ENCODE results near the gene TMA7B.

Gene TMA7B

DNA sequence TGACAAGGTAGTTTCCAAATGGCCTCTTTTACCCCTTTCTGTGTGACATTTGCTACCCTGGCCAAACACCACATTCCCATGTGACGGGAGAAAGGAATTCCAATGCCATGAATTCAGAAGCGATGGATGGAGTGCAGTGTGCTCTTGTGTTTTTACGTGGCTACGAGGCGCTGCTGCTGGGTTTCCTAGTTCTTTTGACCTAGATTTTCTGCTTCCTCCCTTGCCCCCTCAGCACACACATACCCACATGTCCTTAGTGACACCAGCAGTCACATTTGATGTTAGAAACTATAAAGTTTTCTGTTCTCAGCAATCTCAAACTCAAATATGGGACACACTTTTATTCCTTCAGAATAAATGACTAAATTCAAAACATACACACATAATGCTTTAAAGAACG lies 7.8 kb upstream of the TMA7B start:
- no peak for DNase-seq (ENCODE audit: low spot score)

DNA sequence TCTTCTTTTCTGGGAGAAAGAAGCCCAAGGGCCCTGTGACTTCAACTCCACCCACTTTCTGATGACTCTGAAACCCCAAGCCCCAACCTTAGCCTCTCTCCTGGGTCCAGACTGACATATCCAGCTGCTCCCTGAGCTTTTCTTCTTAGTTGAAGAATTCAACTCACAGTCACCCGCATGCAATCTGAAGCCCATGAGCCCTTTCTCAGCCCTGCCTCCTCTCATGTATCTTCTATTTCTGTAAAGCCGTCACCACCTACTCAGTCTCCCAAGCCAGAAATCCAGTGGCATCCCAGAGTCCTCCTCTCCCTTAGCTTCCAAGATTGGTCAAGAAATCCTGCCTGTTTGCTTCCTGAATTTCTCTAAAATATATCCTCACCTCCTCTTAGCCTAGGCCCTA lies 7.1 kb upstream of the TMA7B start:
- no peak for DNase-seq (ENCODE audit: low spot score)

DNA sequence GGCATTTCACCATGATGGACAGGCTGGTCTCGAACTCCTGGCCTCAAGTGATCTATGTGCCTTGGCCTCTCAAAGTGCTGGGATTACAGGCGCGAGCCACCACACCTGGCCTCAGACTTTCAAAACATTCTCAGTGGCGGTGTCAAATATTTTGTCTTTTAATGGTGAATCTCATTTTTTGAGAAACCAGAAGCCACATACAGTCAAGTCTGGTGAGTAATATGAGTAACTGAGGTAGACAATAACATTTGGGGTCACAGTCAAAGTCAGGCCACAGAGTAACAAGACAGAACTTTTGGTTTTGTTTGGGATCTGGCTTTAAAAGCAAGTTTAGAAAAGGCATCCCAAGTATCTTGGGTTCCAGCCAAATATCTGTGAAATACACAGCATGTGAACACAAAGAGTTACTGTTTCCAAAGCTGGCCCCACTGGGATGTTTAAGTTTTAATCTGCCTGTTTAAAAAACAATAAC lies 5.6 kb upstream of the TMA7B start:
- DNase-seq (ENCODE audit: low spot score) = no peak

DNA sequence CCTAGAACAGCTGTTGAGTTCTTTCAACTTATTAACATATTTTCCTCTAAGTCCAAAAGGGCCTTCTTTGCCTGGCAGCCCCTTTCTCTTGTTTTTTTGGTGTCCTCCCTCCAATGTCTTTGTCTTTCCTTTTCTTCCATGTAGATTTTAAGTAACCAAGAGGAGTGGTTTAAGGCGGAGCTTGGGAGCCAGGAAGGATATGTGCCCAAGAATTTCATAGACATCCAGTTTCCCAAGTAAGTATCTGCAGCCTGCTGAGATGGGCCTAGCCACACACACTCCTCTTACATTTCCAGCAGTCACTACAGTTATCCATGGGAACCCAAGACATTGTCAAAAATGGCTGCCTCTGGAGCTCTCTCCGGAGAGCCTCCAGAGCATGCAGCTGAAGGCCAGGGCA lies 4.5 kb upstream of the TMA7B start:
- no peak for DNase-seq (ENCODE audit: low spot score)

DNA sequence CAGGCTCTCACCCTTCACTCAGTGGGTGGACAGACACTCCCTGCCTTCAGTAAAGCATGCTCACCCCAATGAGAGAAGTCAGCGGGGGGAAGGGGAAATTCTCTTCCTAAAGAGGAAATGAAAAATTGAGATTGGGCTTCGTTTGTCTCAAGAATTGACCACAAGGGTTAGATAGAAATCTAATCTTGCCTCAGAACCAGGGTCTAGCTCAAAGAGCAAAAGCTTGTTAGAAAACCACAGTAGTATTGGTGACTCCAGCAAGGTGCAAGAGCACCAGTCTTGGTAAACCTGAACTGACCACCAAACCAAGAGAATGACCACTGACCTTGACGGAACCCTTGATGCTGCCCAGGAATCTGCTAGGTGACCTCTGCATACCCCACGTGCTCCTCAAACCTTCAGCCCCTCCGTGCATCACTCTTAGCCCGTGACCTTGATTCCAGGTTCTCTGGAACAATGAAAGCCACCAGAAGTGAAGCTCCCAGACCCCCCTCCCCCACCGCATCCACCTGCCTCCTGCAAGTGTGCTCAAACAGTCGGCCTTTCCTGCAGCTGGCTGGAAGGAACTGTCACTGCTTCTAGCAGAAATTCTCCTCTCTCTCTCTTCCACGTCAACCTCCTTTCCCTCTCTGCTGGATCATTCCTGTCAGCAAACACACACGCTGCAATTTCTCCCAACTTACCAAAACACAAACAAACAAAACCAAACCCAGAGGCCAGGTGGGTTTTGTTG lies 3.1 kb upstream of the TMA7B start:
- no peak for DNase-seq (ENCODE audit: low spot score)

DNA sequence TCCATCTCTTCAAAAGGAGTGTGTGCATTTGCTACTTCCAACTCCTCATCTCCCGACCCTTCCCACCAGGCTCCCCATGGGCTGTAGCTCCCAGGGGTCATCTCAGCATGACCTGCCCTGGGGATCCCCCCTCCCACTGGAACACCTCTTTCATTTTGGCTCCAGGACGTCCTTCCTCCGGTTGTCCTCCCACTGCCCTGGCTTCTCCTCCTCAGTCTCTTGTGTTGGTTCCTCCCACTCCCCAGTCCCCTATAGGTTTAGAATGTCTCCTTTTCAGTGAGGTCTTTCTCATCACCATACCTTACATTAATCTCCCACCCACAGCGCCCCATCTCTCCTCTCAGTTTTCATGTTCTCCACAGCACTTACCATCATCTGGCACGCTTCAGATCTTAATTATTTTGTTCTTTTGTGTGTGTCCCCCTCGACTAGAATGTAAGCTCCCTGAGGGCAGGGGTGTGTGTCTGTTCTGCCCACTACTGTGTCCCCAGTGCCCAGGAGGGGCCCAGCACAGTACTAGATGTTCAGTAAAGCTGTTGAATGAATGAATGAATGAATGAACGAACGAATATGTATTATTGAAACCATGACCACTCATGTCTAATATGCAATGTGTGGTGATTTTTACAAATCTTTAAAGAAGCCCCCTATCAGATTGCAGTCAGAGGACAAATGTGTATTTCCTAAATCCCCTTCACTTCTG lies 2.0 kb upstream of the TMA7B start:
- no peak for DNase-seq (ENCODE audit: low spot score)

- DNase-seq (ENCODE audit: low spot score) = no peak
These were observed 1.1 kb upstream of the TMA7B start for GRCh38 chr22:39958949-39959639.

DNA sequence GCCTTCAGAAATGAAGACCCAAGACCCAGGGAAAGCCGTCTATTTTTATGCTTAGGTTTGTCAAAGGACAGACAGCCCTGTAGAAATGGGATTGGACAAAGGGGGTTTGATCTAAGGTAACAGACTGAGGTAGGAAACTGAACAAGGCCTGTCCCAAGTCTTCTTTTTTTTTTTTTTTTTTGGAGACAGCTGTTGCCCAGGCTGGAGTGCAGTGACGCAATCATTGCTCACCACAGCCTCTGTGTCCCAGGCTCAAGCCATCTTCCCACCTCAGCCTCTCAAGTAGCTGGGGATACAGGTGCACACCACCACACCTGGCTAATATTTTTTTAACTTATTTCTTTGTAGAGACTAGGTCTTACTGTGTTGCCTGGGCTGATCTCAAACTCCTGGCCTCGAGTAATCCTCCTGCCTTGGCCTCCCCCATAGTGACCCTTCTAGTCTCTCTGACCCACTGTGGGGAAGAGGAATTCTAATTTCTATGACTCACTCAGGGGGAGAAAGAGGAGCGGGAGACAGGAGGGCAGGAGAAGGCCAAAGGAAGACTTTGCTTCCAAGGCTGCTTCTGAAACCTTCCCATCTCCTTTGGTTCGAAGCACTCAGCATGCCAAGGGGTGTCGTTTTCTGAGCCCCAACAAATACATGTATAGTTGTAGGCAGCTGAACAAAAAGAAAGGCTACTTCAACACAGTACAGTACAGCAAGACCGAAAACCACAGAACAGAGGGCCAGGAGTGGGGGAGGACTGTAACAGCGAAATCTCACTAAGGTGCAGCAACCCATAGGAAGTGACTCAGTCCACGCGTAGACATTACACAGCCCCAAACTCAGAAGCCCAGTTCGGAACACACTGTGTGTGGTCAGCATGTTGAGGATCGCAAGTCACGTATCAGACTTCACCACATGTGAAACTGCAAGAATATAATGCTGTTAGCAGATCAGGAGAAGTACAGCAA lies 872 bp downstream of the TMA7B start:
- peak; percentile 78 for DNase-seq (ENCODE audit: low spot score)

DNA sequence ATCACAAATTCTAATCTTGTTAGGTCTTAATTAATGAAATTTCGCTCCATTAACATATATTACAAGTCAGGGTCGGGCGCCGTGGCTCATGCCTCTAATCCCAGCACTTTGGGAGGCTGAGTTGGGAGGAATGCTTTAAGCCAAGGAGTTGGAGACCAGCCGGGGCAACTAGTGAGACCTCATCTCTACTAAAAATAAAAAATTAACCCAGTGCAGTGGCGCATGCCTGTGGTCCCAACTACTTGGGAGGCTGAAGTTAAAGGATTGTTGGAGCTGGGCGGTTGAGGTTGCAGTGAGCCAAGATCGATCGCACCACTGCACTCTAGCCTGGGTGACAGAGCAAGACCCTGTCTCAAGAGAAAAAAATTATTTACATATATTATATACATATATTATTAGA lies 1.9 kb downstream of the TMA7B start:
- no peak for DNase-seq (ENCODE audit: low spot score)

DNA sequence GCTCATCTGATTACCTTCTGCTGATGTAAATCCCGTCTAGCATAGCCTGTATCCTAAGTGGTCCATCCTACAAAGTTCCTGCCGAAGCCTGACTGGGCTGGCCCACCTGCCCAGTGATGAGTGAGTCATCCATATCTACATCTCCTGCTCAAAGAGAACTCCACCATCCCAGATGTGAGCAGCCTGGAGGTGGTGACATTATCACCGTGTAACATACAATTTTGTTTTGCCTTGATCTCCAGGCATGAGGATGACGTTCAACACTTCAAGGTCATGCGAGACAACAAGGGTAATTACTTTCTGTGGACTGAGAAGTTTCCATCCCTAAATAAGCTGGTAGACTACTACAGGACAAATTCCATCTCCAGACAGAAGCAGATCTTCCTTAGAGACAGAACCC lies 5.6 kb downstream of the TMA7B start:
- peak; percentile 76 for DNase-seq (ENCODE audit: low spot score)

DNA sequence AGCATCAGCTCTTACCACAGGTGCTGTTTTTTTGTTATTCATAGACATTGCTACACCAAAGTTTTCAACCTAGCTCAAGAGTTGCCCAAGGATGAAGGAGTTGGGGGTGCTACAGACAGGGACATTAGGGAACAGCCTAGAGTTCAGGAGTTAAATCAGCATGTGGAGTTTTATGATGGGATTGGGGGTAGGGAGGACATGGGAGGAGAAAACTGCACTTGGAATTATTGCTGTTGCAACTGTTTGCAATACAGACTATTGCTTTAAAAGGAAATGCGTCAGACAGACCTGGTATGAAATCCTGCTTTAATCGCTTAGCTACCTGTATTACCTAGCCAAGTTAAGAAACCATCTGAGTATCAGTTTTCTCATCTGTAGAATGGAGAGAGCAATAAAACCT lies 6.3 kb downstream of the TMA7B start:
- DNase-seq (ENCODE audit: low spot score) = peak; percentile 49

DNA sequence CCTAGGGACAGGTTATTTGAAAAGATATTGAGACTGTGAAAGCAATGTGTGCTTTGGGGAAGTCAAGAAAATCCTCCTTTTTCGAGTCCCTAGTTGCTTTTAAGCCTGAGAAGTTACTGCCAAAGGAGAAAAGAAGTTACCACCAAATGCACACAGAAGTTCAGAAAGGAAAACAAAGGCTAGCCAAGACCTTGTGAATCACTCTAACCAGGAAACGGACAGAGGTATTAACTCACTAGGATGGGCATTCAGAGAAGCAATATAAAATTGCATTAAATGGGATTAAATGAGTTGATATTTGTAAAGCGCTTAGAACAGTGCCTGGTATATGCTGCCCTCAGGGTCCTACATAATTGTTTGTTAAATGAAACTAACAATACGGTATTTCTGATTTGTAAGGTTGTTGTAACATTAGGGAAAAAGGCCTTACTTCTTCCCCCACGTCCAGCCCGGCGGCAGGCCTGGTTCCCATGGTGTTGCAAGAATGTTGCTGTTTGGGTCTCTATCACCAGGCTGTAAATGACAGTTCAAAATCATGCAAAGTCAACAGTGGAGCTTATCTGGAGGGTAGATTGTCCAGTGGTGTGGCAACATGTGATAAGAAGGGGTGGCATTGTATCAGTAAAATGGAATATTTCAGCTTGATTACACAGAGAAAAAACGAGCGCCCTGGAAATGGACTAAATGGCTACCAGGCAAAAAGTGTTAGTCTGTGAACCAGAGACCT lies 7.1 kb downstream of the TMA7B start:
- DNase-seq (ENCODE audit: low spot score) = peak; percentile 68

- no peak for DNase-seq (ENCODE audit: low spot score)
These were observed 8.1 kb downstream of the TMA7B start for GRCh38 chr22:39967996-39968972.

GRCh38 chr22:39970742-39971141 lies 10.5 kb downstream of the TMA7B start:
- DNase-seq (ENCODE audit: low spot score) = no peak

DNA sequence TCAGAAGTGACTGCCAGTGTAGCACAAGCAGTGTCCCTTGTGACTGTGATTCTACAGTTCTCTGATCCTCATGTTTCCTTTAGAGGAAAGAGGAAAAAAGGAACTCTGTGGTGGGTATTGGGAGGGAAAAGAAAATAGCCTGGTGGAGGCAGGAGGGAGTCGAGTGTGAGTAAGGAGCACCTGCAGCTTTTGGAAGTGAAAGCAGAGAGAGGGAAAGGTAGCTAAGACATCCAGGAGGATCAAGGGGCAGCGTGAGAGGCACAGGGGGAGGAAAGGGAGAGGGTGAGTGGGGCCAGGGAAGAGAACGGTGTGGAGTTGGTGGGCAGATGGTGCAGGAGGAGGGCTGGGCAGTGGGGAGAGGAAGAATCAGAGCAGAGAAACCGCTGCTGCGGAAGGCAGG lies 12.4 kb downstream of the TMA7B start:
- DNase-seq (ENCODE audit: low spot score) = no peak

GRCh38 chr22:39973656-39974055 lies 13.5 kb downstream of the TMA7B start:
- no peak for DNase-seq (ENCODE audit: low spot score)

GRCh38 chr22:39974065-39974464 lies 13.9 kb downstream of the TMA7B start:
- DNase-seq (ENCODE audit: low spot score) = no peak

- no peak for DNase-seq (ENCODE audit: low spot score)
These were observed 18.9 kb downstream of the TMA7B start for GRCh38 chr22:39979048-39979447.

- no peak for DNase-seq (ENCODE audit: low spot score)
These were observed 19.3 kb downstream of the TMA7B start for GRCh38 chr22:39979458-39979857.

GRCh38 chr22:39980596-39980995 lies 20.4 kb downstream of the TMA7B start:
- no peak for DNase-seq (ENCODE audit: low spot score)

Data from hematopoietic multipotent progenitor cell treated with erythropoietin and hydrocortisone succinate and interleukin-3 and kit ligand, for 17 days (in vitro differentiated cells).